ENCODE measurements around the gene FAM170B.

The FAM170B gene

GRCh38 chr10:49152037-49152436 is 18.2 kb upstream of the FAM170B start:
- DNase-seq (ENCODE audit: low read depth in 2 of 2) = no peak

GRCh38 chr10:49151481-49151880 is 17.7 kb upstream of the FAM170B start:
- DNase-seq (ENCODE audit: low read depth in 2 of 2) = no peak

GRCh38 chr10:49151025-49151445 is 17.2 kb upstream of the FAM170B start:
- DNase-seq (ENCODE audit: low read depth in 2 of 2) = no peak

- DNase-seq (ENCODE audit: low read depth in 2 of 2) = no peak
Measured at GRCh38 chr10:49150426-49150825, 16.6 kb upstream of the FAM170B start.

GRCh38 chr10:49149881-49150280 is 16.1 kb upstream of the FAM170B start:
- DNase-seq (ENCODE audit: low read depth in 2 of 2) = no peak

GRCh38 chr10:49144058-49144720 is 10.4 kb upstream of the FAM170B start:
- no peak for DNase-seq (ENCODE audit: low read depth in 2 of 2)

- DNase-seq (ENCODE audit: low read depth in 2 of 2) = no peak
Measured at GRCh38 chr10:49143249-49143648, 9.4 kb upstream of the FAM170B start.

- DNase-seq (ENCODE audit: low read depth in 2 of 2) = no peak
Measured at GRCh38 chr10:49141541-49142332, 7.9 kb upstream of the FAM170B start.

- DNase-seq (ENCODE audit: low read depth in 2 of 2) = no peak
Measured at GRCh38 chr10:49140304-49141177, 6.7 kb upstream of the FAM170B start.

GRCh38 chr10:49139846-49140195 is 6.0 kb upstream of the FAM170B start:
- no peak for DNase-seq (ENCODE audit: low read depth in 2 of 2)

- DNase-seq (ENCODE audit: low read depth in 2 of 2) = no peak
Measured at GRCh38 chr10:49139028-49139845, 5.4 kb upstream of the FAM170B start.

GRCh38 chr10:49138361-49138891 is 4.6 kb upstream of the FAM170B start:
- DNase-seq (ENCODE audit: low read depth in 2 of 2) = no peak

GRCh38 chr10:49136525-49136924 is 2.7 kb upstream of the FAM170B start:
- no peak for DNase-seq (ENCODE audit: low read depth in 2 of 2)

GRCh38 chr10:49135575-49136313 is 1.9 kb upstream of the FAM170B start:
- no peak for DNase-seq (ENCODE audit: low read depth in 2 of 2)

- no peak for DNase-seq (ENCODE audit: low read depth in 2 of 2)
Measured at GRCh38 chr10:49134327-49134726, 506 bp upstream of the FAM170B start.

GRCh38 chr10:49132362-49132737 is 1.5 kb downstream of the FAM170B start:
- no peak for DNase-seq (ENCODE audit: low read depth in 2 of 2)

- no peak for DNase-seq (ENCODE audit: low read depth in 2 of 2)
Measured at GRCh38 chr10:49131507-49132361, 2.1 kb downstream of the FAM170B start.

GRCh38 chr10:49129376-49129775 is 4.4 kb downstream of the FAM170B start:
- no peak for DNase-seq (ENCODE audit: low read depth in 2 of 2)

GRCh38 chr10:49128854-49129253 is 5.0 kb downstream of the FAM170B start:
- no peak for DNase-seq (ENCODE audit: low read depth in 2 of 2)

All from activated CD8-positive, alpha-beta memory T cell treated with anti-CD3 and anti-CD28 coated beads for 4 hours (primary cell).